ENCODE measurements around the gene TYSND1. TPM values are rescaled to one million over a fixed set of nuclear protein-coding genes. Genes with fewer than 3 reads are reported as not detected.

TYSND1 gene
- total RNA-seq, 6 donors from 2014 or later = 9.1 to 23.0 (median 15.7) TPM

DNA sequence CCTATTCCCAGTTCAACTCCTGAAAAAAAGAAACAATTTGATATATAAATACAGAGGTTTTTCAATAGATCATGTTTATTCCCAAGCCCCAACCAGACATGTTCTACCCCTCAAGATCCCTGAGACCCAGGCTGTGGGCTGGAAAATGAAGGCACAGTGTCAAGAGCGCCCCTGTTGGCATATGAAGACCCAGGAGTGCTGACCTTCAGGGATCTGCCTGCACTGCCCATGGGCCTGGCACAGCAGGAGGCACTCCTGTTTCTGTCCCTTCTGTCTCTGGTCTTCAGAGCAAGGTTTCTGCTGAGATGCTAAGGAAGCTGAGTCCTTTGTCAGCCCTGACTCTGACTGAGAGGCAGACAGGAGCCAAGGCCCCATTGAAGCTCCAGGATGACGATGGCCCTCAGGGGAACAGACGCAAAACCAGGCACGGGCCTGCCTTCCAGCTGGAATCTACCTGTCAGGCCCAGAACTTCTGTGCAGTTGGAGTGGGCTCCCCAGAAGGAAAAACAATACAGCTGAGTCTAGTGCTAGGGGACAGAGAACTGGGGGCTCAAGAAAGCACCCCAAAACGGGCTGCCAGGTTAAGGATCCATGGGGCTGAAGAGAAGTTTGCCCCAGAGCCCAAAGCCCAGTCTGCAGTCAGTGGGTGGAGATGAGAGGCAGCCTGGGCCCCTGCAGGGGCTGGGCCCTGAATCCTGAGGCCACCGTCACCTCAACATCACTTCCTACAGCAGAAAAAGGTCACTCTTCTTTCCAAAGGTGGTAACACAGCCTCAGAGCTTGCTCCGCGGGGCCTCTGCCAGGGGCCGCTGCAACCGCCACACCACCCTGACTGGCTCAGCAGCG lies 7.1 kb downstream of the TYSND1 start:
- Histone ChIP-seq H3K4me3 (no peak overlapping the region), H3K36me3 (peaks cover 0 to 10% (median 6%) of the 10 kb centered on the region in 4 donors), H3K27me3 (no peaks in the 10 kb centered on the region), H3K27ac (no peak overlapping the region), H3K9me3 (no peaks in the 10 kb centered on the region), H3K4me1 (peaks cover 0 to 4% (median under 1%) of the 10 kb centered on the region in 4 donors)
- peak; percentile 11 to 59 for DNase-seq
- TF ChIP-seq, protein P1, sequence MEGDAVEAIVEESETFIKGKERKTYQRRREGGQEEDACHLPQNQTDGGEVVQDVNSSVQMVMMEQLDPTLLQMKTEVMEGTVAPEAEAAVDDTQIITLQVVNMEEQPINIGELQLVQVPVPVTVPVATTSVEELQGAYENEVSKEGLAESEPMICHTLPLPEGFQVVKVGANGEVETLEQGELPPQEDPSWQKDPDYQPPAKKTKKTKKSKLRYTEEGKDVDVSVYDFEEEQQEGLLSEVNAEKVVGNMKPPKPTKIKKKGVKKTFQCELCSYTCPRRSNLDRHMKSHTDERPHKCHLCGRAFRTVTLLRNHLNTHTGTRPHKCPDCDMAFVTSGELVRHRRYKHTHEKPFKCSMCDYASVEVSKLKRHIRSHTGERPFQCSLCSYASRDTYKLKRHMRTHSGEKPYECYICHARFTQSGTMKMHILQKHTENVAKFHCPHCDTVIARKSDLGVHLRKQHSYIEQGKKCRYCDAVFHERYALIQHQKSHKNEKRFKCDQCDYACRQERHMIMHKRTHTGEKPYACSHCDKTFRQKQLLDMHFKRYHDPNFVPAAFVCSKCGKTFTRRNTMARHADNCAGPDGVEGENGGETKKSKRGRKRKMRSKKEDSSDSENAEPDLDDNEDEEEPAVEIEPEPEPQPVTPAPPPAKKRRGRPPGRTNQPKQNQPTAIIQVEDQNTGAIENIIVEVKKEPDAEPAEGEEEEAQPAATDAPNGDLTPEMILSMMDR (IDR thresholded peaks at IDR 0.05) = no peak
- TF ChIP-seq EP300 (IDR thresholded peaks at IDR 0.05) = no peak
- TF ChIP-seq POLR2A (IDR thresholded peaks at IDR 0.05) = no peak
- WGBS, 2 donors = 94 to 96% methylated on average over 7 to 11 of the region's 11 CpGs
- ATAC-seq (ENCODE audit: low FRiP score in 2 of 2) = no peak

GRCh38 chr10:70137927-70138883 lies 8.3 kb downstream of the TYSND1 start:
- Histone ChIP-seq H3K4me1 (peaks cover 0 to 5% (median 2%) of the 10 kb centered on the region in 4 donors), H3K9me3 (no peaks in the 10 kb centered on the region), H3K27me3 (no peaks in the 10 kb centered on the region), H3K27ac (no peak overlapping the region), H3K36me3 (peaks cover 0 to 10% (median 6%) of the 10 kb centered on the region in 4 donors), H3K4me3 (no peak overlapping the region)
- 86 to 93% methylated on average over 11 to 12 of the region's 14 CpGs for WGBS, 2 donors
- TF ChIP-seq, protein P1 (IDR thresholded peaks at IDR 0.05) = no peak
- no peak for TF ChIP-seq POLR2A (IDR thresholded peaks at IDR 0.05)
- TF ChIP-seq EP300 (IDR thresholded peaks at IDR 0.05) = no peak
- TF ChIP-seq POLR2AphosphoS5 (IDR thresholded peaks at IDR 0.05) = no peak
- ATAC-seq (ENCODE audit: low FRiP score in 2 of 2) (no peak), DNase-seq (peak; percentile 15 to 37)

- peak in 1 of 2 donors; percentile 3 for DNase-seq
- H3K27ac ChIP-seq = no peak overlapping the region
- TF ChIP-seq POLR2A (IDR thresholded peaks at IDR 0.05) (no peak), EP300 (IDR thresholded peaks at IDR 0.05) (no peak), POLR2AphosphoS5 (IDR thresholded peaks at IDR 0.05) (no peak)
- TF ChIP-seq, protein P1 (IDR thresholded peaks at IDR 0.05) = no peak
Measured at GRCh38 chr10:70137135-70137534, 9.4 kb downstream of the TYSND1 start.

GRCh38 chr10:70135684-70136083 lies 10.8 kb downstream of the TYSND1 start:
- Histone ChIP-seq H3K27me3 (no peaks in the 10 kb centered on the region), H3K4me1 (peaks cover 9 to 27% (median 14%) of the 10 kb centered on the region in 4 donors), H3K27ac (no peak overlapping the region), H3K9me3 (no peaks in the 10 kb centered on the region), H3K36me3 (peaks cover 0 to 10% (median 6%) of the 10 kb centered on the region in 4 donors), H3K4me3 (no peak overlapping the region)
- ATAC-seq (ENCODE audit: low FRiP score in 2 of 2) (no peak), DNase-seq (peak in 1 of 2 donors; percentile 12)
- no peak for TF ChIP-seq POLR2AphosphoS5 (IDR thresholded peaks at IDR 0.05)
- TF ChIP-seq, protein P1 (IDR thresholded peaks at IDR 0.05) = no peak
- no peak for TF ChIP-seq POLR2A (IDR thresholded peaks at IDR 0.05)
- no peak for TF ChIP-seq EP300 (IDR thresholded peaks at IDR 0.05)
- WGBS, 2 donors = 64 to 79% methylated on average over 7 of the region's 7 CpGs

More at GRCh38 chr10:70137135-70137534, 9.4 kb downstream of the TYSND1 start:
- Histone ChIP-seq H3K27me3 (no peaks in the 10 kb centered on the region), H3K36me3 (peaks cover 0 to 10% (median 6%) of the 10 kb centered on the region in 4 donors), H3K4me3 (no peak overlapping the region), H3K4me1 (peaks cover 1 to 13% (median 4%) of the 10 kb centered on the region in 4 donors), H3K9me3 (no peaks in the 10 kb centered on the region)
- 85 to 86% methylated on average over 9 of the region's 9 CpGs for WGBS, 2 donors
- no peak for ATAC-seq (ENCODE audit: low FRiP score in 2 of 2)

Measured in upper lobe of left lung (tissue), 6 donors.